Right atrium auricular region (tissue), 2 donors: ENCODE measurements around the gene ASB13. TPM values are rescaled to one million over a fixed set of nuclear protein-coding genes. Genes with fewer than 3 reads are reported as not detected.
A peak's percentile ranks its signal among the peaks of the same experiment; 100 is the strongest.

Experiments used
- DNase-seq: peaks from one replicate; pipeline ENCODE4 v3.0.0-alpha.2; 2019; ENCODE audit warnings: low spot score
- H3K27ac ChIP-seq, 2 donors: fragments of 200-600 bp; sonication (generic); 1 replicate in 1 of 2; 2 replicates in 1 of 2; pipeline ENCODE4 v1.5.1; 2016 to 2019
- H3K27me3 ChIP-seq, 2 donors: fragments of 200-600 bp; sonication (generic); one replicate each; pipeline versions ENCODE4 v1.5.1 to v1.6.0; 2017 to 2019
- H3K36me3 ChIP-seq: fragments of 200-600 bp; sonication (generic); one replicate; pipeline ENCODE4 v1.5.1; 2016
- H3K4me1 ChIP-seq, 2 donors: fragments of 200-600 bp; sonication (generic); one replicate each; pipeline versions ENCODE4 v1.5.1 to v1.6.0; 2017 to 2019
- H3K4me3 ChIP-seq, 2 donors: fragments of 200-600 bp; sonication (generic); 1 replicate in 1 of 2; 2 replicates in 1 of 2; pipeline ENCODE4 v1.5.1; 2017 to 2019; ENCODE audit warnings: mild to moderate bottlenecking in 1 of 2, moderate library complexity in 1 of 2
- H3K9me3 ChIP-seq, 2 donors: fragments of 200-600 bp; sonication (generic); one replicate each; pipeline ENCODE4 v1.5.1; 2019
- CTCF ChIP-seq, 2 donors: fragments of 200-600 bp; sonication (generic); IDR thresholded peaks; one replicate each; pipeline ENCODE4 v1.5.1; 2019; ENCODE audit warnings: antibody characterized with exemption in 2 of 2
- total RNA-seq, 2 donors: library from RNA; depleted of rRNA; stranded (reverse); fragments of >200 nt; gene quantifications; one replicate each; pipeline ENCODE4 v1.1.0, GENCODE V29; 2016

ASB13 gene
- total RNA-seq, 2 donors from 2014 or later: 10.5 to 14.3 TPM

GRCh38 chr10:5644930-5645329, 21.5 kb downstream of the ASB13 start:
- no peak for TF ChIP-seq CTCF (IDR thresholded peaks at IDR 0.05)
- Histone ChIP-seq H3K27me3 (no peaks in the 10 kb centered on the region), H3K4me3 (no peak overlapping the region), H3K36me3 (peaks cover 41% of the 10 kb centered on the region), H3K9me3 (no peaks in the 10 kb centered on the region), H3K4me1 (peaks cover 0 to 41% of the 10 kb centered on the region in 2 donors), H3K27ac (peak overlapping the region; percentile 62 to 71)
- no peak for DNase-seq

GRCh38 chr10:5643346-5644067, 22.9 kb downstream of the ASB13 start:
- peaks cover 50% of the 10 kb centered on the region for H3K36me3 ChIP-seq
- H3K4me1 ChIP-seq: peaks cover 0 to 41% of the 10 kb centered on the region in 2 donors
- no peak for TF ChIP-seq CTCF (IDR thresholded peaks at IDR 0.05)
- no peak overlapping the region for H3K4me3 ChIP-seq
- peak overlapping the region; percentile 62 to 71 for H3K27ac ChIP-seq
- DNase-seq: no peak
- H3K9me3 ChIP-seq: no peaks in the 10 kb centered on the region
- no peaks in the 10 kb centered on the region for H3K27me3 ChIP-seq

GRCh38 chr10:5641501-5641900, 24.9 kb downstream of the ASB13 start:
- no peak for DNase-seq
- TF ChIP-seq CTCF (IDR thresholded peaks at IDR 0.05): no peak
- H3K4me3 ChIP-seq: no peak overlapping the region
- H3K27ac ChIP-seq: no peak overlapping the region
- peaks cover 44% of the 10 kb centered on the region for H3K36me3 ChIP-seq
- peaks cover 0 to 34% of the 10 kb centered on the region in 2 donors for H3K4me1 ChIP-seq
- H3K27me3 ChIP-seq: no peaks in the 10 kb centered on the region
- no peaks in the 10 kb centered on the region for H3K9me3 ChIP-seq

GRCh38 chr10:5640501-5640900, 25.9 kb downstream of the ASB13 start:
- Histone ChIP-seq H3K4me3 (no peak overlapping the region), H3K27ac (no peak overlapping the region), H3K36me3 (peaks cover 44% of the 10 kb centered on the region), H3K9me3 (no peaks in the 10 kb centered on the region), H3K4me1 (peaks cover 0 to 24% of the 10 kb centered on the region in 2 donors), H3K27me3 (no peaks in the 10 kb centered on the region)
- no peak for DNase-seq
- TF ChIP-seq CTCF (IDR thresholded peaks at IDR 0.05): no peak

GRCh38 chr10:5640036-5640435, 26.4 kb downstream of the ASB13 start:
- no peak for DNase-seq
- H3K27me3 ChIP-seq: no peaks in the 10 kb centered on the region
- TF ChIP-seq CTCF (IDR thresholded peaks at IDR 0.05): no peak
- no peak overlapping the region for H3K4me3 ChIP-seq
- H3K36me3 ChIP-seq: peaks cover 44% of the 10 kb centered on the region
- H3K9me3 ChIP-seq: no peaks in the 10 kb centered on the region
- H3K4me1 ChIP-seq: peaks cover 0 to 20% of the 10 kb centered on the region in 2 donors
- no peak overlapping the region for H3K27ac ChIP-seq

- Histone ChIP-seq H3K27me3 (no peaks in the 10 kb centered on the region), H3K36me3 (peaks cover 38% of the 10 kb centered on the region), H3K27ac (no peak overlapping the region), H3K9me3 (no peaks in the 10 kb centered on the region), H3K4me1 (peaks cover 0 to 10% of the 10 kb centered on the region in 2 donors), H3K4me3 (no peak overlapping the region)
- DNase-seq: no peak
- no peak for TF ChIP-seq CTCF (IDR thresholded peaks at IDR 0.05)
These were observed 27.3 kb downstream of the ASB13 start for GRCh38 chr10:5639066-5639465.
